ENCODE results near the gene RTN4. TPM values are rescaled to one million over a fixed set of nuclear protein-coding genes. Genes with fewer than 3 reads are reported as not detected.

RTN4 gene
- total RNA-seq, 2 donors from 2014 or later: 112 to 215 TPM

DNA sequence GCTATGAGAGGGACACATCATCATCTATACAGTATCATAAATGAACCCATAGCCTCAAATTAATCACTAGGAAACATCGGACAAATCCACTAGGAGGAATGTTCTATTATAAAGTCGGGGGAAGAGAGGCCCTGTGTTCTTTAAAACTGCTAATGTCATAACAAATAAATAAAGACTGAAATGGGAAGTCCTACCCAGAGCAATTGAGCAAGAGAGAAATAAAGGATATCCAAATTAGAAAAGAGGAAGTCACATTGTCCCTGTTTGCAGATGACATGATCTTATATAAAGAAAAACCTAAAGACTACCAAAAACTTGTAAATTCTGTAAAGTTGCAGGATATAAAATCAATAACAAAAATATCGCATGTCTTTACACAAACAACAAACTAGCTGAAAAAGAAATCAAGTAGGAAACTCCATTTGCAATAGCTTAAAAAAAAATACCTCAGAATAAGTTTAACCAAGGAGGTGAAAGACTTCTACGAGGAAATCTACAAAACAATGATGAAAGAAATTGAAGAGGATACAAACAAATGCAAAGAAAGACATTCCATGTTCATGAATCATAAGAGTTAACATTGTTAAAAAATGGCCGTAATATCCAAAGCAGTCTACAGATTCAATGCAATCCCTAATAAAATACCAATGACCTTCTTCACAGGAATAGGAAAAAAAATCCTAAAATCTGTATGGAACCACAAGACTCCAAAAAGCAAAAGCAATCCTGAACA is 30.6 kb downstream of the RTN4 start:
- TF ChIP-seq, protein P1, sequence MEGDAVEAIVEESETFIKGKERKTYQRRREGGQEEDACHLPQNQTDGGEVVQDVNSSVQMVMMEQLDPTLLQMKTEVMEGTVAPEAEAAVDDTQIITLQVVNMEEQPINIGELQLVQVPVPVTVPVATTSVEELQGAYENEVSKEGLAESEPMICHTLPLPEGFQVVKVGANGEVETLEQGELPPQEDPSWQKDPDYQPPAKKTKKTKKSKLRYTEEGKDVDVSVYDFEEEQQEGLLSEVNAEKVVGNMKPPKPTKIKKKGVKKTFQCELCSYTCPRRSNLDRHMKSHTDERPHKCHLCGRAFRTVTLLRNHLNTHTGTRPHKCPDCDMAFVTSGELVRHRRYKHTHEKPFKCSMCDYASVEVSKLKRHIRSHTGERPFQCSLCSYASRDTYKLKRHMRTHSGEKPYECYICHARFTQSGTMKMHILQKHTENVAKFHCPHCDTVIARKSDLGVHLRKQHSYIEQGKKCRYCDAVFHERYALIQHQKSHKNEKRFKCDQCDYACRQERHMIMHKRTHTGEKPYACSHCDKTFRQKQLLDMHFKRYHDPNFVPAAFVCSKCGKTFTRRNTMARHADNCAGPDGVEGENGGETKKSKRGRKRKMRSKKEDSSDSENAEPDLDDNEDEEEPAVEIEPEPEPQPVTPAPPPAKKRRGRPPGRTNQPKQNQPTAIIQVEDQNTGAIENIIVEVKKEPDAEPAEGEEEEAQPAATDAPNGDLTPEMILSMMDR (IDR thresholded peaks at IDR 0.05): no peak
- TF ChIP-seq POLR2A (IDR thresholded peaks at IDR 0.05): no peak
- WGBS, 2 donors: 70 to 87% methylated on average over 5 of the region's 5 CpGs
- Histone ChIP-seq H3K27ac (no peak overlapping the region), H3K36me3 (replicated peaks in 1 of 2; ENCODE audit: insufficient read depth in 1 of 2, low read depth in 2 of 2) (no peaks in the 10 kb centered on the region), H3K4me3 (no peak overlapping the region), H3K9me3 (no peaks in the 10 kb centered on the region), H3K4me1 (peaks cover 19% of the 10 kb centered on the region), H3K27me3 (no peaks in the 10 kb centered on the region)
- ATAC-seq: no peak
- no peak for DNase-seq
- intact Hi-C loops (cut with DNase I): loop anchor here (10.0 kb wide), 1 partner anchor 145 kb away; no protein-coding TSS in a partner anchor

DNA sequence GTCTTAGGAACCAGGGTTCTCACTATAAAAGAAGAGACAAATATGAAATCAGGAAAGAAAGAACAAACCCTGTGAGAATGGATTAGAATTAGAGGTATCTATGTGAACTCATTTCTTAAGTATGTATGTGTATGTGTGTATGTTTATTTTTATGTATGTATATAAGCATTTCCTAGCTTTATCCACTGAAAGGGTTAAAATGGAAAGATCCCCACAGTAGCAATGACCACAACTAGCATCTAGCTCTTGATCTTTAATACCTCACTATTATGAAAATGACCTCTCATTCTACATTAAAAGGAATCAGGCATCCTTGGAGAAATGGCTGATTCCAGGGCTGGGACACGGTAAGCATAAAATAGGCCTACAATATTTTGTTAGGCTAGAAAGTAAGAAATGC is 31.6 kb downstream of the RTN4 start:
- ATAC-seq: no peak

DNA sequence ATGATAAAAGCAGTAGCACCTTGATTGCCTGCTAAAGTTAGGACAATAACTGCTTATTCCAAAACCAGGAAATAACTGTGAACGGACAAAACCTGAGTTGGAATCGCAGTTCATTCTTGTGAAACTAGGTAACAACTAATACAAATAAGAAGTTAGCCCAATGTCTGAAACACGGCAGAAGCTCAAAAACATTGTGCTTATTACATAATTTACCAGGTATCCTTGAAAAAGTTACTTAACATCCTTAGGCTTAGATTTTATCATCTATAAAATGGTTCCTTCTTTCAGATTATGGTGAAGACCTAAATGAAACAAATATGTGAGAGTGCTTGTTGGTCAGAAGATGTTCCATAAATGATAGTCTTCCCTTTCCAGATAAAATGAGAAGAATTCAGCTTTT is 32.4 kb downstream of the RTN4 start:
- H3K36me3 ChIP-seq (replicated peaks in 1 of 2; ENCODE audit: insufficient read depth in 1 of 2, low read depth in 2 of 2): no peaks in the 10 kb centered on the region
- ATAC-seq (no peak), DNase-seq (no peak)
- H3K4me1 ChIP-seq: peaks cover 36% of the 10 kb centered on the region
- TF ChIP-seq, protein P1 (IDR thresholded peaks at IDR 0.05): no peak
- no peak for TF ChIP-seq POLR2A (IDR thresholded peaks at IDR 0.05)
- no peaks in the 10 kb centered on the region for H3K9me3 ChIP-seq
- no peak overlapping the region for H3K4me3 ChIP-seq
- H3K27me3 ChIP-seq: no peaks in the 10 kb centered on the region
- 51 to 72% methylated on average over 3 of the region's 3 CpGs for WGBS, 2 donors
- intact Hi-C loops (cut with DNase I): no loop called here
- peak overlapping the region in 2 of 4 donors; percentile 3 to 38 for H3K27ac ChIP-seq

More for the DNA sequence above, 31.6 kb downstream of the RTN4 start:
- Histone ChIP-seq H3K36me3 (replicated peaks in 1 of 2; ENCODE audit: insufficient read depth in 1 of 2, low read depth in 2 of 2) (no peaks in the 10 kb centered on the region), H3K4me1 (peaks cover 29% of the 10 kb centered on the region), H3K27me3 (no peaks in the 10 kb centered on the region), H3K4me3 (no peak overlapping the region), H3K27ac (peak overlapping the region in 1 of 4 donors; percentile 38), H3K9me3 (no peaks in the 10 kb centered on the region)
- DNase-seq: no peak
- intact Hi-C loops (cut with DNase I): no loop called here
- TF ChIP-seq, protein P1 (IDR thresholded peaks at IDR 0.05): no peak
- no peak for TF ChIP-seq POLR2A (IDR thresholded peaks at IDR 0.05)
- 96 to 100% methylated on average over 1 of the region's 1 CpG for WGBS, 2 donors

DNA sequence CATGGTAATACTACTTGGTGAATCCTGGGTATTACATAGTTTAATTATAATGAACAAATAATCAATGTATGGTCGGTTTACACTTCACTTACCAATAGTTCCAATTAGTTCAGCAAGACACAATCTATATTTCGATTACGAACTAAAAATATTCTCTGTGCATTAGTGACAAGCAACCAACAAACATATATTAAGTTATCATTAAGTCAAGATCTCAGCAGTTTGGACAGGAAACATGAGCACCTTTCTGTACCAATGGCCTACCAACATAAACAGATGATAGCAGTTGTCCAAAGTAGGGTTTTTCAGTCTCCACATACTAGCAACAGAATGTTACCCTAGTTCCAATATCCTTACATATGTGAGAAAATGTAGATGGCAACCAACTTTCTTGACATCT is 32.8 kb downstream of the RTN4 start:
- H3K9me3 ChIP-seq: no peaks in the 10 kb centered on the region
- no peaks in the 10 kb centered on the region for H3K36me3 ChIP-seq (replicated peaks in 1 of 2; ENCODE audit: insufficient read depth in 1 of 2, low read depth in 2 of 2)
- intact Hi-C loops (cut with DNase I): no loop called here
- H3K27me3 ChIP-seq: no peaks in the 10 kb centered on the region
- TF ChIP-seq, protein P1 (IDR thresholded peaks at IDR 0.05): no peak
- no peak for TF ChIP-seq POLR2A (IDR thresholded peaks at IDR 0.05)
- peaks cover 41% of the 10 kb centered on the region for H3K4me1 ChIP-seq
- peak overlapping the region in 2 of 4 donors; percentile 3 to 38 for H3K27ac ChIP-seq
- no peak overlapping the region for H3K4me3 ChIP-seq
- 95% methylated on average over 3 of the region's 3 CpGs for WGBS, 2 donors
- no peak for ATAC-seq
- no peak for DNase-seq

Measured in body of pancreas (tissue), 4 donors.